ENCODE measurements around the gene KIF24. TPM values are rescaled to one million over a fixed set of nuclear protein-coding genes. Genes with fewer than 3 reads are reported as not detected.
"Not testable (repeated sequence)": the region's sequence is repeated elsewhere in the genome, so short reads cannot be mapped to it uniquely, and the experiment has no call there.

KIF24 gene
- total RNA-seq, 2 donors from 2014 or later, result 7.7 to 10.6 TPM

- H3K9ac ChIP-seq (ENCODE audit: extremely low read depth, low read length, poor library complexity, severe bottlenecking), result no peak overlapping the region
- H3K9me3 ChIP-seq (ENCODE audit: control insufficient read depth, low read length), result no peaks in the 10 kb centered on the region
- peaks cover 46% of the 10 kb centered on the region for H3K36me3 ChIP-seq (ENCODE audit: control insufficient read depth, insufficient read depth, low read length)
- Mint-ChIP-seq H3K27ac (no peak overlapping the region), H3K4me1 (peaks cover 19% of the 10 kb centered on the region), H3K27me3 (ENCODE audit: insufficient read depth) (no peaks in the 10 kb centered on the region), H3K9me3 (no peaks in the 10 kb centered on the region), H3K36me3 (ENCODE audit: low read depth) (peaks cover 43% of the 10 kb centered on the region), H3K4me3 (no peak overlapping the region)
- no peaks in the 10 kb centered on the region for H3K27me3 ChIP-seq (ENCODE audit: control insufficient read depth, insufficient read depth, low read length, poor library complexity, severe bottlenecking)
- DNase-seq, result no peak
- TF ChIP-seq CTCF (conservative IDR thresholded peaks at IDR 0.05), result no peak
- H3K4me1 ChIP-seq (ENCODE audit: control insufficient read depth, insufficient read depth, low read length), result peaks cover 11% of the 10 kb centered on the region
- no peak overlapping the region for H3K4me3 ChIP-seq (ENCODE audit: low read length)
- 94 to 100% methylated on average over 2 of the region's 2 CpGs for WGBS, 2 experiments (ENCODE audit: insufficient coverage in 1 of 2, insufficient read length in 1 of 2)
- H3K27ac ChIP-seq (ENCODE audit: low read depth, low read length), result no peak overlapping the region
Observed at GRCh38 chr9:34338665-34339385, 9.8 kb upstream of the KIF24 start.

- not testable (repeated sequence) for H3K9ac ChIP-seq (ENCODE audit: extremely low read depth, low read length, poor library complexity, severe bottlenecking); H3K27ac Mint-ChIP-seq; H3K27ac ChIP-seq (ENCODE audit: low read depth, low read length); DNase-seq; H3K4me3 ChIP-seq (ENCODE audit: low read length); H3K4me3 Mint-ChIP-seq; H3K27me3 ChIP-seq (ENCODE audit: control insufficient read depth, insufficient read depth, low read length, poor library complexity, severe bottlenecking); H3K9me3 ChIP-seq (ENCODE audit: control insufficient read depth, low read length); H3K9me3 Mint-ChIP-seq; H3K27me3 Mint-ChIP-seq (ENCODE audit: insufficient read depth)
- Mint-ChIP-seq H3K36me3 (ENCODE audit: low read depth) (peaks cover 35% of the 10 kb centered on the region), H3K4me1 (peaks cover 20% of the 10 kb centered on the region)
- Histone ChIP-seq H3K36me3 (ENCODE audit: control insufficient read depth, insufficient read depth, low read length) (peaks cover 39% of the 10 kb centered on the region), H3K4me1 (ENCODE audit: control insufficient read depth, insufficient read depth, low read length) (peaks cover 12% of the 10 kb centered on the region)
Observed at GRCh38 chr9:34338079-34338478, 9.0 kb upstream of the KIF24 start.

- TF ChIP-seq CTCF (conservative IDR thresholded peaks at IDR 0.05), result peak; percentile 61
- Mint-ChIP-seq H3K9me3 (no peaks in the 10 kb centered on the region), H3K4me1 (peaks cover 26% of the 10 kb centered on the region), H3K27ac (no peak overlapping the region), H3K4me3 (no peak overlapping the region), H3K36me3 (ENCODE audit: low read depth) (peaks cover 33% of the 10 kb centered on the region), H3K27me3 (ENCODE audit: insufficient read depth) (no peaks in the 10 kb centered on the region)
- Histone ChIP-seq H3K27me3 (ENCODE audit: control insufficient read depth, insufficient read depth, low read length, poor library complexity, severe bottlenecking) (no peaks in the 10 kb centered on the region), H3K4me3 (ENCODE audit: low read length) (no peak overlapping the region), H3K36me3 (ENCODE audit: control insufficient read depth, insufficient read depth, low read length) (peaks cover 36% of the 10 kb centered on the region), H3K9ac (ENCODE audit: extremely low read depth, low read length, poor library complexity, severe bottlenecking) (no peak overlapping the region), H3K27ac (ENCODE audit: low read depth, low read length) (no peak overlapping the region), H3K4me1 (ENCODE audit: control insufficient read depth, insufficient read depth, low read length) (peaks cover 12% of the 10 kb centered on the region), H3K9me3 (ENCODE audit: control insufficient read depth, low read length) (no peaks in the 10 kb centered on the region)
- no peak for DNase-seq
- WGBS, 2 experiments (ENCODE audit: insufficient coverage in 1 of 2, insufficient read length in 1 of 2), result 93 to 94% methylated on average over 2 of the region's 2 CpGs
Observed at GRCh38 chr9:34337403-34337802, 8.3 kb upstream of the KIF24 start.

- no peak overlapping the region for H3K9ac ChIP-seq (ENCODE audit: extremely low read depth, low read length, poor library complexity, severe bottlenecking)
- TF ChIP-seq CTCF (conservative IDR thresholded peaks at IDR 0.05), result no peak
- Mint-ChIP-seq H3K4me3 (no peak overlapping the region), H3K9me3 (no peaks in the 10 kb centered on the region), H3K36me3 (ENCODE audit: low read depth) (peaks cover 24% of the 10 kb centered on the region), H3K27ac (peak overlapping the region; percentile 42), H3K4me1 (peaks cover 31% of the 10 kb centered on the region), H3K27me3 (ENCODE audit: insufficient read depth) (no peaks in the 10 kb centered on the region)
- no peak for DNase-seq
- WGBS, 2 experiments (ENCODE audit: insufficient coverage in 1 of 2, insufficient read length in 1 of 2), result 93 to 96% methylated on average over 2 to 4 of the region's 4 CpGs
- peak overlapping the region; percentile 82 for H3K27ac ChIP-seq (ENCODE audit: low read depth, low read length)
- H3K27me3 ChIP-seq (ENCODE audit: control insufficient read depth, insufficient read depth, low read length, poor library complexity, severe bottlenecking), result no peaks in the 10 kb centered on the region
- no peaks in the 10 kb centered on the region for H3K9me3 ChIP-seq (ENCODE audit: control insufficient read depth, low read length)
- H3K4me3 ChIP-seq (ENCODE audit: low read length), result no peak overlapping the region
- peaks cover 12% of the 10 kb centered on the region for H3K4me1 ChIP-seq (ENCODE audit: control insufficient read depth, insufficient read depth, low read length)
- H3K36me3 ChIP-seq (ENCODE audit: control insufficient read depth, insufficient read depth, low read length), result peaks cover 29% of the 10 kb centered on the region
Observed at GRCh38 chr9:34335376-34335775, 6.3 kb upstream of the KIF24 start.
